Neural cell (in vitro differentiated cells): ENCODE results near the gene ROPN1.

Experiments used
- CTCF ChIP-seq: fragments of 450-650 bp; IDR thresholded peaks from 2 replicates; pipeline ENCODE4 v1.5.1; 2014; ENCODE audit warnings: antibody characterized with exemption, mild to moderate bottlenecking, moderate library complexity; ENCODE audit not compliant: poor library complexity, severe bottlenecking
- EP300 ChIP-seq: fragments of 450-650 bp; conservative IDR thresholded peaks from 2 replicates; pipeline ENCODE4 v1.6.1; 2014; ENCODE audit warnings: antibody characterized with exemption, mild to moderate bottlenecking, moderate library complexity; ENCODE audit not compliant: poor library complexity, severe bottlenecking
- EZH2 ChIP-seq: fragments of 200-600, 300-800 bp; shearing (Covaris generic), sonication (generic); IDR thresholded peaks from 2 replicates; pipeline ENCODE4 v1.6.1; 2014; ENCODE audit warnings: antibody characterized with exemption, low read length, borderline replicate concordance, mild to moderate bottlenecking; ENCODE audit not compliant: insufficient read depth, poor library complexity, severe bottlenecking
- POLR2AphosphoS5 ChIP-seq: IDR thresholded peaks from 2 replicates; pipeline ENCODE4 v1.6.1; 2012
- RAD21 ChIP-seq: fragments of 450-650 bp; conservative IDR thresholded peaks from 2 replicates; pipeline ENCODE4 v1.6.1; 2014; ENCODE audit warnings: antibody characterized with exemption, mild to moderate bottlenecking, moderate library complexity
- REST ChIP-seq: IDR thresholded peaks from 2 replicates; pipeline ENCODE4 v1.6.1; 2012; ENCODE audit warnings: borderline replicate concordance
- SMC3 ChIP-seq: fragments of 450-650 bp; conservative IDR thresholded peaks from 2 replicates; pipeline ENCODE4 v1.6.1; 2014; ENCODE audit warnings: antibody characterized with exemption, mild to moderate bottlenecking, moderate library complexity; ENCODE audit not compliant: poor library complexity
- TAF1 ChIP-seq: IDR thresholded peaks from 2 replicates; pipeline ENCODE4 v1.6.1; 2012; ENCODE audit warnings: low read depth

DNA sequence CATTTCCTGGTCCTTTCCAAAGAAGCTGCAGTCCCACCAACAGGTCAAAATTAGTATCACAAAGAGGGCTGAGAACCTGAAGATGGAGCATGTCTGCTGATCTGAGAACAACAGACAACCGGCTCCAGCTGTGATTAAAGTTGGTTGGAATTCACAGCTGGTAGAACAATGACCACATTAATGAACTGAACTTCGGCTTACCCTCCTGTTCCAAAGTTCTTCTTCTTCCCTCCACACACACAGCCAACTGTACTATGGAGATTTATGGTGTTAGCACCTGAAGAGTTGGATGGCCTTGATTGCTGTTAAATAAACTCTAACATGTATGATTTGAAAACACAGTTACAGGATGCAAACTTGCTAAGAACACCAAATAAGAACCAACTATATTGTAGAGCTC, 27.4 kb upstream of the ROPN1 start:
- TF ChIP-seq CTCF, result no peak
- TF ChIP-seq REST, result no peak
- TF ChIP-seq EZH2, result no peak
- TF ChIP-seq RAD21, result no peak
- no peak for TF ChIP-seq TAF1
- TF ChIP-seq POLR2AphosphoS5, result no peak
- no peak for TF ChIP-seq SMC3
- no peak for TF ChIP-seq EP300
